Suppressor macrophage treated with lipopolysaccharide for 4 hours (primary cell): ENCODE measurements around the gene SCYGR8.
"Not testable (repeated sequence)": the region's sequence is repeated elsewhere in the genome, so short reads cannot be mapped to it uniquely, and the experiment has no call there.

ENCODE experiments used
- DNase-seq: peaks from one replicate; pipeline ENCODE4 v3.0.0-alpha.2; 2020

The SCYGR8 gene

GRCh38 chr2:227745594-227745993, at the start of gene SCYGR8:
SCYGR8 (plus strand) TSS chr2:227745894; CDS start chr2:227745894, 0 bp downstream.
- DNase-seq, result no peak

- peak; percentile 12 for DNase-seq
Measured at GRCh38 chr2:227696990-227697679, 48.6 kb upstream of the SCYGR8 start.

- no peak for DNase-seq
Measured at GRCh38 chr2:227701556-227701955, 44.1 kb upstream of the SCYGR8 start.

- DNase-seq, result no peak
Measured at GRCh38 chr2:227703280-227703732, 42.4 kb upstream of the SCYGR8 start.

GRCh38 chr2:227703961-227704360, 41.7 kb upstream of the SCYGR8 start:
- DNase-seq, result no peak

- no peak for DNase-seq
Measured at GRCh38 chr2:227706859-227707258, 38.8 kb upstream of the SCYGR8 start.

- no peak for DNase-seq
Measured at GRCh38 chr2:227707390-227707789, 38.3 kb upstream of the SCYGR8 start.

GRCh38 chr2:227710986-227711385, 34.7 kb upstream of the SCYGR8 start:
- no peak for DNase-seq

GRCh38 chr2:227713291-227713690, 32.4 kb upstream of the SCYGR8 start:
- DNase-seq, result no peak

- no peak for DNase-seq
Measured at GRCh38 chr2:227716501-227716900, 29.2 kb upstream of the SCYGR8 start.

GRCh38 chr2:227717687-227718567, 27.8 kb upstream of the SCYGR8 start, which contains the start of gene SLC19A3:
SLC19A3 (minus strand) TSS chr2:227718028; CDS start chr2:227702318, 15,710 bp downstream.
- DNase-seq, result peak; percentile 9

- DNase-seq, result no peak
Measured at GRCh38 chr2:227719641-227720040, 26.1 kb upstream of the SCYGR8 start.

GRCh38 chr2:227720680-227721079, 25.0 kb upstream of the SCYGR8 start:
- no peak for DNase-seq

GRCh38 chr2:227722821-227723220, 22.9 kb upstream of the SCYGR8 start:
- not testable (repeated sequence) for DNase-seq

GRCh38 chr2:227724394-227725039, 21.2 kb upstream of the SCYGR8 start, which contains the start of gene SCYGR6:
SCYGR6 (minus strand) TSS chr2:227724757; CDS start chr2:227724757, 0 bp downstream.
- no peak for DNase-seq

- no peak for DNase-seq
Measured at GRCh38 chr2:227728035-227728434, 17.7 kb upstream of the SCYGR8 start, which contains the start of gene SCYGR7. SCYGR7 (plus strand) TSS chr2:227728335; CDS start chr2:227728335, 0 bp downstream.

GRCh38 chr2:227739351-227739750, 6.3 kb upstream of the SCYGR8 start:
- DNase-seq, result no peak

- DNase-seq, result peak; percentile 9
Measured at GRCh38 chr2:227740705-227741104, 5.0 kb upstream of the SCYGR8 start.

GRCh38 chr2:227748079-227748478, 2.4 kb downstream of the SCYGR8 start:
- no peak for DNase-seq

GRCh38 chr2:227756261-227756660, 10.6 kb downstream of the SCYGR8 start:
- not testable (repeated sequence) for DNase-seq

GRCh38 chr2:227759411-227760118, 13.9 kb downstream of the SCYGR8 start:
- DNase-seq, result no peak

- no peak for DNase-seq
Measured at GRCh38 chr2:227761740-227762476, 16.2 kb downstream of the SCYGR8 start.
